ENCODE measurements around the gene CACFD1. TPM values are rescaled to one million over a fixed set of nuclear protein-coding genes. Genes with fewer than 3 reads are reported as not detected.
"Not testable (repeated sequence)": the region's sequence is repeated elsewhere in the genome, so short reads cannot be mapped to it uniquely, and the experiment has no call there.

The CACFD1 gene
- total RNA-seq, 1 donor from 2014 or later = 34.3 TPM

- no peak for TF ChIP-seq CTCF (IDR thresholded peaks at IDR 0.05)
- Histone ChIP-seq H3K36me3 (no peaks in the 10 kb centered on the region), H3K27me3 (ENCODE audit: low read depth) (no peaks in the 10 kb centered on the region), H3K27ac (no peak overlapping the region), H3K9me3 (no peaks in the 10 kb centered on the region), H3K4me1 (no peaks in the 10 kb centered on the region), H3K4me3 (no peak overlapping the region)
- ATAC-seq (peak; percentile 68 to 83), DNase-seq (no peak)
- intact Hi-C loops (cut with DNase I) = no loop called here
Measured at GRCh38 chr9:133449760-133450159, 10.0 kb upstream of the CACFD1 start.

GRCh38 chr9:133451865-133452264, 7.9 kb upstream of the CACFD1 start:
- H3K9me3 ChIP-seq; DNase-seq; ATAC-seq; H3K36me3 ChIP-seq; H3K27me3 ChIP-seq (ENCODE audit: low read depth); H3K27ac ChIP-seq; H3K4me1 ChIP-seq; intact Hi-C loops (cut with DNase I); H3K4me3 ChIP-seq: not testable (repeated sequence)

GRCh38 chr9:133452562-133452961, 7.2 kb upstream of the CACFD1 start:
- no peaks in the 10 kb centered on the region for H3K4me1 ChIP-seq
- ATAC-seq (no peak), DNase-seq (no peak)
- H3K4me3 ChIP-seq = no peak overlapping the region
- intact Hi-C loops (cut with DNase I) = no loop called here
- no peaks in the 10 kb centered on the region for H3K27me3 ChIP-seq (ENCODE audit: low read depth)
- no peaks in the 10 kb centered on the region for H3K9me3 ChIP-seq
- no peak overlapping the region for H3K27ac ChIP-seq
- no peak for TF ChIP-seq CTCF (IDR thresholded peaks at IDR 0.05)
- no peaks in the 10 kb centered on the region for H3K36me3 ChIP-seq

- Histone ChIP-seq H3K4me3 (no peak overlapping the region), H3K4me1 (peaks cover under 1% of the 10 kb centered on the region), H3K9me3 (no peaks in the 10 kb centered on the region), H3K36me3 (no peaks in the 10 kb centered on the region), H3K27ac (no peak overlapping the region), H3K27me3 (ENCODE audit: low read depth) (no peaks in the 10 kb centered on the region)
- no peak for DNase-seq
- intact Hi-C loops (cut with DNase I) = no loop called here
- TF ChIP-seq CTCF (IDR thresholded peaks at IDR 0.05) = no peak
- no peak for ATAC-seq
Measured at GRCh38 chr9:133453651-133454050, 6.1 kb upstream of the CACFD1 start.

GRCh38 chr9:133454325-133454724, 5.5 kb upstream of the CACFD1 start:
- ATAC-seq (no peak), DNase-seq (no peak)
- no peaks in the 10 kb centered on the region for H3K27me3 ChIP-seq (ENCODE audit: low read depth)
- no peaks in the 10 kb centered on the region for H3K9me3 ChIP-seq
- H3K4me1 ChIP-seq = peaks cover 7% of the 10 kb centered on the region
- no peak overlapping the region for H3K4me3 ChIP-seq
- no peak overlapping the region for H3K27ac ChIP-seq
- TF ChIP-seq CTCF (IDR thresholded peaks at IDR 0.05) = no peak
- intact Hi-C loops (cut with DNase I) = no loop called here
- H3K36me3 ChIP-seq = no peaks in the 10 kb centered on the region

GRCh38 chr9:133454943-133455673, 4.7 kb upstream of the CACFD1 start:
- TF ChIP-seq CTCF (IDR thresholded peaks at IDR 0.05) = no peak

More at GRCh38 chr9:133454943-133455673, 4.7 kb upstream of the CACFD1 start:
- Histone ChIP-seq H3K4me1 (peaks cover 8% of the 10 kb centered on the region), H3K9me3 (no peaks in the 10 kb centered on the region), H3K27ac (no peak overlapping the region), H3K36me3 (no peaks in the 10 kb centered on the region), H3K4me3 (no peak overlapping the region), H3K27me3 (ENCODE audit: low read depth) (no peaks in the 10 kb centered on the region)
- intact Hi-C loops (cut with DNase I) = no loop called here
- DNase-seq (no peak), ATAC-seq (no peak)
